HL-60/S4 treated with phorbol 12-myristate 13-acetate at 8.2 ng/mL for 4 days and 3 days (cell line): Measurements from ENCODE around the gene FGF14.

Experiments
- in situ Hi-C: fragments of 300-500 bp; cut with MboI; formaldehyde crosslinking; loops from 2 replicates; pipeline ENCODE4 v1.15.0; 2022; ENCODE audit warnings: low sequenced_read_pairs

Gene FGF14

GRCh38 chr13:102369302-102369701, 32.5 kb downstream of the FGF14 start:
- in situ Hi-C loops, result no loop called here

- in situ Hi-C loops, result no loop called here
These were observed 34.0 kb downstream of the FGF14 start for GRCh38 chr13:102367836-102368235.

- in situ Hi-C loops, result no loop called here
These were observed 40.7 kb downstream of the FGF14 start for GRCh38 chr13:102361113-102361512.

GRCh38 chr13:102359264-102359663, 42.6 kb downstream of the FGF14 start:
- in situ Hi-C loops, result no loop called here

- in situ Hi-C loops, result no loop called here
These were observed 46.6 kb downstream of the FGF14 start for GRCh38 chr13:102355251-102355650.

GRCh38 chr13:102354011-102354410, 47.8 kb downstream of the FGF14 start:
- in situ Hi-C loops, result no loop called here

GRCh38 chr13:102351521-102351920, 50.3 kb downstream of the FGF14 start:
- in situ Hi-C loops, result no loop called here

- in situ Hi-C loops, result no loop called here
These were observed 54.4 kb downstream of the FGF14 start for GRCh38 chr13:102347490-102347889.

GRCh38 chr13:102346769-102347168, 55.1 kb downstream of the FGF14 start:
- in situ Hi-C loops, result no loop called here

- in situ Hi-C loops, result no loop called here
These were observed 57.4 kb downstream of the FGF14 start for GRCh38 chr13:102344410-102344809.

GRCh38 chr13:102333320-102334198, 68.3 kb downstream of the FGF14 start:
- in situ Hi-C loops, result no loop called here

GRCh38 chr13:102328909-102329308, 72.9 kb downstream of the FGF14 start:
- in situ Hi-C loops, result no loop called here

GRCh38 chr13:102327119-102327617, 74.7 kb downstream of the FGF14 start:
- in situ Hi-C loops, result no loop called here

GRCh38 chr13:102326381-102327118, 75.3 kb downstream of the FGF14 start:
- in situ Hi-C loops, result no loop called here

- in situ Hi-C loops, result no loop called here
These were observed 76.5 kb downstream of the FGF14 start for GRCh38 chr13:102325321-102325720.

GRCh38 chr13:102323505-102323904, 78.3 kb downstream of the FGF14 start:
- in situ Hi-C loops, result no loop called here

GRCh38 chr13:102323012-102323411, 78.8 kb downstream of the FGF14 start:
- in situ Hi-C loops, result no loop called here

- in situ Hi-C loops, result no loop called here
These were observed 79.6 kb downstream of the FGF14 start for GRCh38 chr13:102322211-102322610.

GRCh38 chr13:102318233-102318632, 83.6 kb downstream of the FGF14 start:
- in situ Hi-C loops, result no loop called here

GRCh38 chr13:102317593-102317992, 84.3 kb downstream of the FGF14 start:
- in situ Hi-C loops, result no loop called here

GRCh38 chr13:102316732-102317131, 85.1 kb downstream of the FGF14 start:
- in situ Hi-C loops, result no loop called here

GRCh38 chr13:102312841-102313240, 89.0 kb downstream of the FGF14 start:
- in situ Hi-C loops, result no loop called here
